Aorta (tissue), 5 donors: Measurements from ENCODE around the gene FGD3. TPM values are rescaled to one million over a fixed set of nuclear protein-coding genes. Genes with fewer than 3 reads are reported as not detected.

Experiments
- ATAC-seq: fragments of 200-7000 bp; cut with Tn5 transposase; one replicate; pipeline ENCODE4 v1.9.1; 2022; ENCODE audit warnings: moderate library complexity; ENCODE audit not compliant: low FRiP score
- DNase-seq, 2 donors: peaks; one replicate each; pipeline ENCODE4 v3.0.0-alpha.2; 2020
- H3K27ac ChIP-seq, 2 donors: one replicate each; pipeline ENCODE4 v1.5.1; 2013; ENCODE audit warnings: low read length in 2 of 2, mild to moderate bottlenecking in 2 of 2, moderate library complexity in 2 of 2, control low read depth in 1 of 2, inconsistent platforms in 1 of 2, low read depth in 1 of 2
- H3K27me3 ChIP-seq, 2 donors: one replicate each; pipeline ENCODE4 v1.6.1; 2013; ENCODE audit warnings: control low read depth in 1 of 2, low read length in 1 of 2, mild to moderate bottlenecking in 1 of 2, moderate library complexity in 1 of 2; ENCODE audit not compliant: insufficient read depth in 2 of 2, control insufficient read depth in 1 of 2
- H3K36me3 ChIP-seq, 2 donors: one replicate each; pipeline ENCODE4 v1.6.1; 2013; ENCODE audit warnings: control low read depth in 1 of 2, low read length in 1 of 2, mild to moderate bottlenecking in 1 of 2; ENCODE audit not compliant: insufficient read depth in 2 of 2, control insufficient read depth in 1 of 2
- H3K4me1 ChIP-seq, 2 donors: one replicate each; pipeline ENCODE4 v1.6.1; 2013; ENCODE audit warnings: low read length in 2 of 2, control low read depth in 1 of 2, mild to moderate bottlenecking in 1 of 2, moderate library complexity in 1 of 2; ENCODE audit not compliant: insufficient read depth in 2 of 2, control insufficient read depth in 1 of 2
- H3K4me3 ChIP-seq, 2 donors: one replicate each; pipeline ENCODE4 v1.5.1; 2013; ENCODE audit warnings: low read length in 2 of 2, control low read depth in 1 of 2, mild to moderate bottlenecking in 1 of 2
- H3K9me3 ChIP-seq: one replicate; pipeline ENCODE4 v1.6.1; 2013; ENCODE audit warnings: mild to moderate bottlenecking, low read length; ENCODE audit not compliant: control insufficient read depth
- WGBS, 2 donors: extraction: QIAGEN DNeasy Blood & Tissue Kit; methylation state at CpG; one replicate each; pipeline ENCODE4 v1.1.7; 2013; 5-methylcytosine and 5-hydroxymethylcytosine counted together
- intact Hi-C, 2 donors: fragments of 100-400 bp; cut with DNase I; formaldehyde crosslinking; loops; one replicate each; pipeline versions ENCODE4 v1.14.2 to v1.15.0; 2022
- polyA plus RNA-seq, 2 donors: library from polyadenylated mRNA; stranded (reverse); fragments of 200-250 nt; gene quantifications; one replicate each; pipeline ENCODE4 v1.2.3, GENCODE V29; 2013
- total RNA-seq, 2 donors: library from RNA; stranded (reverse); fragmentation: NEBNext Ultra II Directional; extraction: Animal tissue kit (Norgen Biotek cat#: 25700); gene quantifications; one replicate each; pipeline ENCODE4 v1.2.1, GENCODE V29; 2021
- donor health status: healthy with polysubstance abuse.
- donor health status: Bipolar disorder and iron deficiency.
- donor health status: DM: no; HTN: no; CAD: no.
- donor health status: DM: no; HTN: no; CAD: no.
- donor health status: DM: yes; HTN: yes; CAD: no.

Gene FGD3
- total and polyA plus RNA-seq, 4 donors, result 0.69 to 13.4 (median 5.8) TPM

- intact Hi-C loops, result no loop called here
- no peak for DNase-seq
Measured at GRCh38 chr9:93024986-93025630, 77.8 kb downstream of the FGD3 start.

GRCh38 chr9:93025736-93026135 is 78.4 kb downstream of the FGD3 start:
- Histone ChIP-seq H3K9me3 (no peaks in the 10 kb centered on the region), H3K27ac (no peak overlapping the region), H3K4me1 (no peaks in the 10 kb centered on the region), H3K4me3 (no peak overlapping the region), H3K27me3 (no peaks in the 10 kb centered on the region), H3K36me3 (no peaks in the 10 kb centered on the region)
- ATAC-seq, result no peak
- 83 to 88% methylated on average over 8 of the region's 8 CpGs for WGBS, 2 donors
- no peak for DNase-seq
- intact Hi-C loops, result no loop called here

More at GRCh38 chr9:93024986-93025630, 77.8 kb downstream of the FGD3 start:
- H3K27me3 ChIP-seq, result no peaks in the 10 kb centered on the region
- H3K36me3 ChIP-seq, result no peaks in the 10 kb centered on the region
- no peak overlapping the region for H3K4me3 ChIP-seq
- no peaks in the 10 kb centered on the region for H3K9me3 ChIP-seq
- no peaks in the 10 kb centered on the region for H3K4me1 ChIP-seq
- no peak for ATAC-seq
- WGBS, 2 donors, result 87 to 94% methylated on average over 11 of the region's 11 CpGs
- H3K27ac ChIP-seq, result no peak overlapping the region

GRCh38 chr9:93026640-93027039 is 79.3 kb downstream of the FGD3 start:
- Histone ChIP-seq H3K9me3 (no peaks in the 10 kb centered on the region), H3K4me3 (no peak overlapping the region), H3K27me3 (no peaks in the 10 kb centered on the region), H3K36me3 (no peaks in the 10 kb centered on the region), H3K27ac (no peak overlapping the region), H3K4me1 (no peaks in the 10 kb centered on the region)
- WGBS, 2 donors, result 98% methylated on average over 7 of the region's 7 CpGs
- intact Hi-C loops, result no loop called here
- DNase-seq (no peak), ATAC-seq (no peak)

- Histone ChIP-seq H3K4me1 (no peaks in the 10 kb centered on the region), H3K36me3 (no peaks in the 10 kb centered on the region), H3K9me3 (no peaks in the 10 kb centered on the region), H3K27me3 (no peaks in the 10 kb centered on the region), H3K27ac (no peak overlapping the region), H3K4me3 (no peak overlapping the region)
- intact Hi-C loops, result no loop called here
- DNase-seq (no peak), ATAC-seq (no peak)
- WGBS, 2 donors, result 96 to 97% methylated on average over 10 of the region's 10 CpGs
Measured at GRCh38 chr9:93027750-93028149, 80.4 kb downstream of the FGD3 start.

GRCh38 chr9:93028448-93029006 is 81.2 kb downstream of the FGD3 start:
- ATAC-seq (no peak), DNase-seq (no peak)
- Histone ChIP-seq H3K36me3 (no peaks in the 10 kb centered on the region), H3K4me1 (no peaks in the 10 kb centered on the region), H3K9me3 (no peaks in the 10 kb centered on the region), H3K27ac (no peak overlapping the region), H3K4me3 (no peak overlapping the region), H3K27me3 (no peaks in the 10 kb centered on the region)
- intact Hi-C loops, result no loop called here
- 47 to 65% methylated on average over 6 of the region's 6 CpGs for WGBS, 2 donors

- no peak for DNase-seq
- ATAC-seq, result no peak
- 57 to 62% methylated on average over 9 of the region's 9 CpGs for WGBS, 2 donors
- Histone ChIP-seq H3K9me3 (no peaks in the 10 kb centered on the region), H3K36me3 (no peaks in the 10 kb centered on the region), H3K27ac (no peak overlapping the region), H3K4me1 (no peaks in the 10 kb centered on the region), H3K27me3 (no peaks in the 10 kb centered on the region), H3K4me3 (no peak overlapping the region)
- intact Hi-C loops, result no loop called here
Measured at GRCh38 chr9:93030642-93031628, 83.6 kb downstream of the FGD3 start.

GRCh38 chr9:93031629-93032430 is 84.5 kb downstream of the FGD3 start:
- ATAC-seq (no peak), DNase-seq (no peak)
- H3K9me3 ChIP-seq, result no peaks in the 10 kb centered on the region
- 66 to 73% methylated on average over 10 of the region's 10 CpGs for WGBS, 2 donors
- intact Hi-C loops, result no loop called here
- H3K4me1 ChIP-seq, result no peaks in the 10 kb centered on the region
- H3K4me3 ChIP-seq, result no peak overlapping the region
- no peak overlapping the region for H3K27ac ChIP-seq
- H3K27me3 ChIP-seq, result no peaks in the 10 kb centered on the region
- H3K36me3 ChIP-seq, result no peaks in the 10 kb centered on the region

GRCh38 chr9:93032545-93032944 is 85.2 kb downstream of the FGD3 start:
- Histone ChIP-seq H3K4me1 (no peaks in the 10 kb centered on the region), H3K4me3 (no peak overlapping the region), H3K27ac (no peak overlapping the region), H3K36me3 (no peaks in the 10 kb centered on the region), H3K27me3 (no peaks in the 10 kb centered on the region), H3K9me3 (no peaks in the 10 kb centered on the region)
- ATAC-seq, result no peak
- DNase-seq, result no peak
- 95 to 96% methylated on average over 12 of the region's 12 CpGs for WGBS, 2 donors
- intact Hi-C loops, result no loop called here
